GM21723 (cell line): ENCODE data around the gene LMNB1.
"Not testable (repeated sequence)": the region's sequence is repeated elsewhere in the genome, so short reads cannot be mapped to it uniquely, and the experiment has no call there.

Experiments
- ATAC-seq: cut with Tn5 transposase; IDR thresholded peaks from one replicate; pipeline ENCODE4 v1.9.1; 2021; ENCODE audit warnings: mild to moderate bottlenecking, moderate library complexity; ENCODE audit not compliant: unreplicated experiment

The LMNB1 gene

DNA sequence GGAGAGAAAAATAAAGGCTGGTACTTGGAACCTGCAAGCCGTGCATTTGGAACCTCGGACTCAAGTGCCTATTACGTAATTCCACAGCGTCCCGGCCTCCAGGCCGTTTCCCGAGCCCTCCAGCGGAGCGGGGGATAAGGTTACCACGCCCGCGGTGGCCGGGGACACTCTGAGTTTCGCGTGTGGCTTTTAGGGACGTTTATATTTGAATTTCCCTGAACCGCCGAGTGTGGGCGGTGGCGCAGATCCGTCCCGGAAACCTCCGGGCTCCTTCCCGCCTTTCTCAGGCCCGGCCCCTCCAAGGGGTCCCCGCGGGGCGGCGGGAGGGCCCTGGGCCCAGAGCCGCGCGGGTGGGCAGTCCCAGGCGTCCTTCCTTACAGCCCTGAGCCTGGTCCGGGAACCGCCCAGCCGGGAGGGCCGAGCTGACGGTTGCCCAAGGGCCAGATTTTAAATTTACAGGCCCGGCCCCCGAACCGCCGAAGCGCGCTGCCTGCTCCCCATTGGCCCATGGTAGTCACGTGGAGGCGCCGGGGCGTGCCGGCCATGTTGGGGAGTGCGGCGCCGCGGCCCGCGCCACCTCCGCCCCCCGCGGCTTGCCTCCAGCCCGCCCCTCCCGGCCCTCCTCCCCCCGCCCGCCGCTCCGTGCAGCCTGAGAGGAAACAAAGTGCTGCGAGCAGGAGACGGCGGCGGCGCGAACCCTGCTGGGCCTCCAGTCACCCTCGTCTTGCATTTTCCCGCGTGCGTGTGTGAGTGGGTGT, at the start of gene LMNB1:
Gene LMNB1 (plus strand): TSS at position 638 of the 758 bp plus-strand sequence. CDS start 373 bp downstream, outside the sequence.
- ATAC-seq = peak; percentile 64

- ATAC-seq = no peak
These were observed 44.2 kb upstream of the LMNB1 start for GRCh38 chr5:126732716-126733115.

DNA sequence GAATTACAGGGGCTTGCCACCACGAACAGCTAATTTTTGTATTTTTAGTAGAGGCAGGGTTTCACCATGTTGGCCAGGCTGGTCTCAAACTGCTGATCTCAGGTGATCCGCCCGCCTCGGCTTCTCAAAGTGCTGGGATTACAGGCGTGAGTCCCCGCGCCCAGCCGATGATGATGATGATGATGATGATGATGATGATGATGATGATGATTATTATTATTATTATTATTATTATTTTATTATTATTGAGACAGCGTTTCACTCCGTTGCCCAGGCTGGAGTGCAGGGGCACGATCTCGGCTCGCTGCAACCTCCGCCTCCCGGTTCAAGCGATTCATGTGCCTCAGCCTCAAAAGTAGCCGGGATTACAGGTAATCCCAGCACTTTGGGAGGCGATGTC, 42.4 kb upstream of the LMNB1 start:
- not testable (repeated sequence) for ATAC-seq

DNA sequence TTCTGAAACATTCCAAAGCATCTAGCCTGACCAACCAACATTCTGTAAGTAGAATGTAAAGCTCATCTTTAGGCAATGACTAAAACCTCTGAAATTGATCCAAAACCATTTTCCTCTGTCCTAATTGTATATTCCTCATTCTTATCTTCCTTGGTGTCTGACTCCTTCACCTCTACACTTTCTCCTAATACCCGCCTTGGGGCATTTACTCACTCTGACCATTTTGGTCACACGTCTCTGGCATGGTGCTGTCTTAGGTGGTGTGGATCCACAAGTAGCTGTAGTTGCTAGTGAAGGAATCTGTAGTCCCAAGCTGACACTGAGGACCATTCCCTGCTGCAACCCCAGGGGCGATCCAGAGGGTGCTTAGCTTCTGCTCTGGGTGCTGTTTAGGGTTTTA, 40.8 kb upstream of the LMNB1 start:
- no peak for ATAC-seq

DNA sequence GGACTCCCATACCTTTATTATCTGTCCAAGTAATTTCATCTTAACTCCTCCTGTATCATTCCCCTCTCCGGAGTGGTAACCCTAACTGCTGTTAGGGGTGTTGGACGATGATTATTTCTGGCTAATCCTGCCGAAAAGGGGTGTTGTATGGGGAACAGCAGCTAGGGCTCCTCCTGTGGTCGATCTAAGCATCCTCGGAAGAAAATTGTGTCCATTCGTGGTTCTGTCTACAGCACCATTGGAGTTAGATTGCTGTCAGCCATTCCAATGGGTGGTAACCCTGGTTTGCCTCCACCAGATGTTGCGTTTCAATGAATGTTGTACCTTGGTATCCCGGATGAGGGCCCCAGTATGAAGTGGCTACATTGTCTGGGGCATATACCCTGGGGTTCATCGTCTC, 35.6 kb upstream of the LMNB1 start:
- no peak for ATAC-seq

GRCh38 chr5:126742425-126742824, 34.5 kb upstream of the LMNB1 start:
- ATAC-seq = no peak

DNA sequence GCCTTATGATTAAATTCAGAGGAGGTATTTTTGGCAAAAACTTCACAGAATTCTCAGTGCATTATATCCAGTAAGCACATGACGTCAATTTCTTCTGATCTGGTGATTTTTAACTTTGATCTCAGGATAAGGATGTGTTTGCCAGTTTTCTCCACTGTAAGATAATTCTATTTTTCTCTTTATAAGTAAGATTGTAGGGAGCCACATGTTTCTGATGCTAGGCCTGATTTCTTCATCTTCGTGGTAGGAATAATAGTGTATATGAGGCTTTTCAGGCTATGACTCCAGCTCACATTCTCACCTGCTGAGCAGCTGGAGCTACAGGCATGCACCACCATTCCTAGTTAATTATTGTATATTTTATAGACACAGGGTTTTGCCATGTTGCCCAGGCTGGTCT, 32.1 kb upstream of the LMNB1 start:
- ATAC-seq = no peak

GRCh38 chr5:126745259-126745992, 31.5 kb upstream of the LMNB1 start:
- ATAC-seq = no peak

GRCh38 chr5:126746290-126746689, 30.6 kb upstream of the LMNB1 start:
- no peak for ATAC-seq

DNA sequence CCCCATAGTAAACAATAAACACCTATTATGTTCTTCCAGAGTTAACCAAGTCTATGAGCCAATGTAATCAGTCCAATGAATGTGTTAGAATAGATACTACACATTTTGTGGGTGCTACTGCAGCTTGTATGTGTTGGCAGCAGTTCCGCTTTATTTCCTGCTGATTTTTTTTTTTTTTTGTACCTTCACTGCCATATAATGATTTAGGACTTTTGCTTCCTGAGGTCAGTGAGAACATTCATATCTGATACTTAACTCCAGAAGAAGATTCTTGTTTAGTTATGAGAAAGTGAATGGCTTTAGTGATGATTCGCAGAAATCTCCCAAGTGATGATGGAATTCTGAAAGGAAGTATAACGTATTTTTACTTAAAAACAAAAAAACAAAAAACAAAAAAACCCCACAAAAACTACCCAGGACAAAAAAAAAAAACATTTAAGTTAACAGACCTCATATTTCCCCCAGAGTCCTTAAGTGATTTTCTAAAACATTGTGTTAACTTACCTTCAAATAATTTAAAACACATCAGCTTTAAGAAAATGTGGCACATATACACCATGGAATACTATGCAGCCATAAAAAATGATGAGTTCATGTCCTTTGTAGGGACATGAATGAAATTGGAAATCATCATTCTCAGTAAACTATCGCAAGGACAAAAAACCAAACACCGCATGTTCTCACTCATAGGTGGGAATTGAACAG, 24.7 kb upstream of the LMNB1 start:
- ATAC-seq = no peak

DNA sequence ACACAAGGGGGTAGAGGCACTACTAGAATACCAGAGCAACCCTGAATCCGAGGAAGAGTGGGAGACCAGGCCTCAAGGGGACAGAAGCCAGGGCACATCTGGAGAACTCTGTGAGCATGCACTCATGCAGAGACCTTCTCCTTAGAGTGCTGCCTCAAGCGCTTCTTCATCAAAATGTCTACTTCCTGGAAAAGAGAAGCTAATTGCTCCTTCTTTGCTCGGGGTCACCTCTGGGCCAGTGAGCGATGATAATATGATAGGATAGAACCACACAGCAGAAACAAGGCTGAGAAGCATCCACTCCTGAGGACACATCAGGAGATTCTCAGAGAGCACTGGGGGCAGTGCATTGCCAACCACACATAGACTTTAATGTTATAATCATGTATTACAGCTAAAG, 23.7 kb upstream of the LMNB1 start:
- ATAC-seq = no peak

- ATAC-seq = no peak
These were observed 22.3 kb upstream of the LMNB1 start for GRCh38 chr5:126754609-126755008.

GRCh38 chr5:126755593-126755992, 21.3 kb upstream of the LMNB1 start:
- no peak for ATAC-seq

- no peak for ATAC-seq
These were observed 19.1 kb upstream of the LMNB1 start for GRCh38 chr5:126757713-126758357.

GRCh38 chr5:126763371-126763770, 13.6 kb upstream of the LMNB1 start:
- no peak for ATAC-seq

GRCh38 chr5:126769703-126770102, 7.2 kb upstream of the LMNB1 start:
- no peak for ATAC-seq

GRCh38 chr5:126773536-126773935, 3.4 kb upstream of the LMNB1 start:
- ATAC-seq = not testable (repeated sequence)

DNA sequence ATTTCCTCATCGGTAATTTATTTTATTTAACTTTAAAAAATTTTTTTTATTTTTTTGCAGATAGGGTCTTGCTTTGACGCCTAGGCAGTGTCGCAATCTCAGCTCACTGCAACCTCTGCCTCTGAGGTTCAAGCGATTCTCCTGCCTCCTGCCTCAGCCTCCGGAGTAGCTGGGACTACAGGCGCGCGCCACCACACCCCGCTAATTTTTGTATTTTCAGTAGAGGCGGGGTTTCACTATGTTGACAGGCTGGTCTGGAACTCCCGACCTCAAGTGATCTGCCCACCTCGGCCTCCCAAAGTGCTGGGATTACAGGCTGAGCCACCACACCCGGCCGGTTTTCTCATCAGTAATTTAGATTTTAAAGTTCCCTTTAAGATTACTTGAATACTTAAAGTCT, 2.3 kb upstream of the LMNB1 start:
- not testable (repeated sequence) for ATAC-seq

DNA sequence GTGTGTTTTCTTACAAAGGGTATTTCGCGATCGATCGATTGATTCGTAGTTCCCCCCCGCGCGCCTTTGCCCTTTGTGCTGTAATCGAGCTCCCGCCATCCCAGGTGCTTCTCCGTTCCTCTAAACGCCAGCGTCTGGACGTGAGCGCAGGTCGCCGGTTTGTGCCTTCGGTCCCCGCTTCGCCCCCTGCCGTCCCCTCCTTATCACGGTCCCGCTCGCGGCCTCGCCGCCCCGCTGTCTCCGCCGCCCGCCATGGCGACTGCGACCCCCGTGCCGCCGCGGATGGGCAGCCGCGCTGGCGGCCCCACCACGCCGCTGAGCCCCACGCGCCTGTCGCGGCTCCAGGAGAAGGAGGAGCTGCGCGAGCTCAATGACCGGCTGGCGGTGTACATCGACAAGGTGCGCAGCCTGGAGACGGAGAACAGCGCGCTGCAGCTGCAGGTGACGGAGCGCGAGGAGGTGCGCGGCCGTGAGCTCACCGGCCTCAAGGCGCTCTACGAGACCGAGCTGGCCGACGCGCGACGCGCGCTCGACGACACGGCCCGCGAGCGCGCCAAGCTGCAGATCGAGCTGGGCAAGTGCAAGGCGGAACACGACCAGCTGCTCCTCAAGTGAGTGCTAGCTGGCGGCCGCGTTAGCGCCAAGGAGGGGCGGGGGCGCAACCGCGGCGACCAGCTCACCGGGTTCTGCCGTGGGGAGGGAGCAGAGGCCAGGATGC, 480 bp downstream of the LMNB1 start:
- peak; percentile 6 for ATAC-seq

- ATAC-seq = peak; percentile 71
These were observed 1.2 kb downstream of the LMNB1 start for GRCh38 chr5:126777975-126778674.
